Measurements from ENCODE around the gene LFNG.
"Not testable (repeated sequence)": the region's sequence is repeated elsewhere in the genome, so short reads cannot be mapped to it uniquely, and the experiment has no call there.

Gene LFNG

DNA sequence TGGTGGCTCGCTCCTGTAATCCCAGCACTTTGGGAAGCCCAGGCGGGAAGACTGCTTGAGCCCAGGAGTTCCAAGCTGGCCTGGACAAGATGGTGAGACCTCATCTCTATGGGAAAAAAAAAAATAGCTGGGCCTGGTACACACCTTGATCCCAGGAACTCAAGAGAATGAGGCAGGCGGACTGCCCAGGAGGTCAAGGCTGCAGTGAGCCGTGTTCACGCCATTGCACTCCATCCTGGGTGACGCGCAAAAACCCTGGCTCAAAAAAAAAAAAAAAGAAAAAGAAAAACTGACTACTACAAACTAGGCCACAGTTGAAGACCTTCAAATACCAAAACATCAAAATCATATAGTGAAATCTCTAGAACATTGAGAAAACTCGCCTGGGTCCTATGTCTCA lies 31.8 kb downstream of the LFNG start:
- DNase-seq: no peak

- DNase-seq: no peak
These were observed 33.5 kb downstream of the LFNG start for GRCh38 chr7:2553108-2553507.

GRCh38 chr7:2553831-2554581 lies 34.4 kb downstream of the LFNG start:
- no peak for DNase-seq

DNA sequence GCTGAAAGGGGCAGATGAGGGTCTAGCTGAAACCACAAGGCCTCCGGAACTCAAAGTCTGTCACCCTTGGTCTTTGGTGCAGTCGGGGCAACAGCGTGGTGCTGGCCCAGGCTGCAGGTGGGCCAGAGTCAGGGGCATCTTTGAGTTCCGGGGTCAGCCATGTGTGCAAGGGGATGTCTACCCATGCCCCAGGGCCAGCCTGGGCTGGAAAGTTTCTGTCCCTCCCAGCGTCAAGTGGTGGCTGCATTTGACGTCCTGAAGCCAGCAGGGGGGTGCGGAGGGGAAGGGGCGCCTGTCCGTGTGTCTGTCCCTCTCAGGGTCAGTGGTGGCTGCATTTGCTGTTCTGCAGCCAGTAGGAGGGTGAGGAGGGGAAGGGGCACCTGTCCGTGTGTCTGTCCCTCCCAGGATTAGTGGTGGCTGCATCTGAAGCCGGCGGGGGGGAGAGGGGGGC lies 35.1 kb downstream of the LFNG start:
- DNase-seq: peak in 1 of 2 donors; percentile 17

GRCh38 chr7:2555121-2556052 lies 35.8 kb downstream of the LFNG start, which contains the start of gene BRAT1:
Gene BRAT1, minus strand, starts transcription at chr7:2555524. Its CDS starts 1,093 bp downstream, at chr7:2554431.
- peak; percentile 96 to 98 for DNase-seq

- DNase-seq: peak; percentile 92 to 94
These were observed 39.2 kb downstream of the LFNG start, which contains the start of gene IQCE for GRCh38 chr7:2558629-2559282. Gene IQCE, plus strand, starts transcription at chr7:2558979. Its CDS starts 203 bp downstream, at chr7:2559182.

- peak in 1 of 2 donors; percentile 56 for DNase-seq
These were observed 39.8 kb downstream of the LFNG start for GRCh38 chr7:2559283-2559950.

DNA sequence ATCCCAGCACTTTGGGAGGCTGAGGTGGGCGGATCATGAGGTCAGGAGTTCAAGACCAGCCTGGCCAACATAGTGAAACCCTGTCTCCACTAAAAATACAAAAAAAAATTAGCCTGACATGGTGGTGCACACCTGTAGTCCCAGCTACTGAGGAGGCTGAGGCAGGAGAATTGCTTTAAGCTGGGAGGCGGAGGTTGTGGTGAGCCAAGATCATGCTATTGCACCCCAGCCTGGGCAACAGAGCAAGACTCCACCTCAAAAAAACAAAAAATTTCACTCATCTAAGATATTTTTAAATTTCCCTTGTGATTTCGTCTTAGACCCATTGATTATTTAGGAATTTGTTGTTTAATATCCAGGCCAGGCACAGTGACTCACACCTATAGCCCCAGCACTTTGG lies 44.4 kb downstream of the LFNG start:
- DNase-seq: not testable (repeated sequence)

GRCh38 chr7:2564970-2565540 lies 45.5 kb downstream of the LFNG start:
- no peak for DNase-seq

- no peak for DNase-seq
These were observed 46.8 kb downstream of the LFNG start for GRCh38 chr7:2566348-2566889.

GRCh38 chr7:2566890-2567678 lies 47.5 kb downstream of the LFNG start:
- DNase-seq: peak in 1 of 2 donors; percentile 17

- no peak for DNase-seq
These were observed 48.2 kb downstream of the LFNG start for GRCh38 chr7:2567679-2568278.

DNA sequence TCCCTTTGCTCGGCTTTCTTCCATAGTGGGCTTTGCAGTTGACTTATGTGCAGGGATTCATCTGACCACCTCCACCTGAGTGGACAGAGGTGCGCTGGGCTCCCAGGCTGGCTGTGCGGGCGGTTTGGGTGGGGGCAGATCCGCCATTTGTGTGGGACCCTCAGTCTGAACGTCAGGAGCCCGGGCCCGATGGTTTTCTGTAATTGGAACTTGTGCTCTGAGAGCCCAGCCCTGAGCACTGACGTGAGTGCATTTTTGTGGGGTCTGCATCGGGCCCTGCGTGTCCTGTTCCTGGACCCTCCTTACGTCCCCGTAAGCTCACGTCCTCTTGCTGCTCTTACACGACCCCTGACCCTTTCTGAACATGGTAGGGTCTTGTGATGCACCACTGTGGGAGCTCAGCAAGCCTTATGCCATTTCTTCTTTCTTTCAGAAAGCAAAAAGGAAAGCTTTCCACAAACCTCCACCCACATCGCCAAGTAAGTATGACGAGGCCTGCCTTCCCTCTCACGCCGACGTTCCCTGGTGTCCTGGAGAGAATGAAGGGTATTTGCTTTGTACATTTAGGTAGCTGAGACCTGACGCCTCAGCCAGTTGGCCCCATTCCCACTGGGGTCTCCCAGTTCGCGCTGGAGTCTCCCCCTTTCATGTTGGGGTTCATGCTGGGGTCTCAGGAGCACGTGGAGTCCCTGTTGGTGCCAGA lies 49.1 kb downstream of the LFNG start:
- DNase-seq: no peak

GRCh38 chr7:2569421-2569820 lies 49.8 kb downstream of the LFNG start:
- no peak for DNase-seq

DNA sequence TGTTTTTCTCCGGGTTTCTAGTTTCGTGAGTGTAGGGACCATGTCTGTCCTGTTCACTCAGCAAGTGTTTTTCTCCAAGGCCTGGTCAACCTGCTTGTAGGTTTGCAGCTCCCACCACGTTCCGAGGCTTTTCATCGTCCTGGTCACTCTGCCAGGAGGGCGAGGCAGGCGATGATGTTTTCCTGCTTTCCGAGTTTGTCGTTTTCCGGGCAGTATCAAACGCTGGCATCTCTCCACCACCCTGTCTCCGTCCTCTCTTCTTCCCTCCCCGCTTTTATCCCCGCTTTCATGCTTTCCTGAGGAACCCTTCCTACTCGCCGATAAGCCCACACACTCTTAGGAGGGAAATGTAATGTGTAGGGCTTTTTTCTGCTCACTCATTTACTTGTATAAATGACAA lies 50.4 kb downstream of the LFNG start:
- no peak for DNase-seq

- DNase-seq: no peak
These were observed 51.8 kb downstream of the LFNG start for GRCh38 chr7:2571409-2571808.

GRCh38 chr7:2572101-2572842 lies 52.7 kb downstream of the LFNG start:
- peak in 1 of 2 donors; percentile 38 for DNase-seq

GRCh38 chr7:2573761-2574160 lies 54.2 kb downstream of the LFNG start:
- DNase-seq: no peak

Measured in stimulated activated CD4-positive, alpha-beta T cell treated with anti-CD3 and anti-CD28 coated beads, Interleukin-2, amount 100 ng/mL, for 24 hours (primary cell).